Upper lobe of left lung (tissue), 6 donors: ENCODE results near the gene EHMT1. TPM values are rescaled to one million over a fixed set of nuclear protein-coding genes. Genes with fewer than 3 reads are reported as not detected.

Experiments
- ATAC-seq, 2 donors: fragments of 200-7000 bp; cut with Tn5 transposase; one replicate each; pipeline ENCODE4 v1.9.1; 2022; ENCODE audit warnings: mild to moderate bottlenecking in 2 of 2, moderate library complexity in 2 of 2; ENCODE audit not compliant: low FRiP score in 2 of 2
- DNase-seq, 2 donors: peaks; one replicate each; pipeline ENCODE4 v3.0.0-alpha.2; 2019 to 2020
- H3K27ac ChIP-seq, 4 donors: fragments of 200-600 bp; sonication (generic); one replicate each; pipeline ENCODE4 v1.5.1; 2016 to 2019
- H3K27me3 ChIP-seq, 4 donors: fragments of 200-600 bp; sonication (generic); one replicate each; pipeline ENCODE4 v1.5.1; 2017 to 2019
- H3K36me3 ChIP-seq, 4 donors: fragments of 200-600 bp; sonication (generic); one replicate each; pipeline ENCODE4 v1.5.1; 2016 to 2019
- H3K4me1 ChIP-seq, 4 donors: fragments of 200-600 bp; sonication (generic); one replicate each; pipeline ENCODE4 v1.5.1; 2018 to 2019
- H3K4me3 ChIP-seq, 4 donors: fragments of 200-600 bp; sonication (generic); one replicate each; pipeline ENCODE4 v1.5.1; 2017 to 2019; ENCODE audit warnings: mild to moderate bottlenecking in 2 of 4, moderate library complexity in 1 of 4
- H3K9me3 ChIP-seq, 4 donors: fragments of 200-600 bp; sonication (generic); one replicate each; pipeline ENCODE4 v1.5.1; 2018 to 2019
- CTCF ChIP-seq, 6 experiments: fragments of 450-650 bp in 4 of 6; fragments of 200-600 bp in 2 of 6; sonication (generic) in 2 of 6; IDR thresholded peaks; one replicate each; pipeline ENCODE4 v1.5.1; 2016 to 2019; ENCODE audit warnings: antibody characterized with exemption in 6 of 6
- EP300 ChIP-seq, 4 donors: sonication (generic); formaldehyde crosslinking; IDR thresholded peaks; one replicate each; pipeline ENCODE4 v1.5.1; 2017; ENCODE audit warnings: antibody characterized with exemption in 4 of 4, control low read depth in 2 of 4
- POLR2A ChIP-seq, 4 donors: fragments of 450-650 bp; IDR thresholded peaks; one replicate each; pipeline ENCODE4 v1.5.1; 2016 to 2017; ENCODE audit warnings: antibody characterized with exemption in 4 of 4, mild to moderate bottlenecking in 2 of 4
- POLR2AphosphoS5 ChIP-seq, 2 donors: sonication (generic); formaldehyde crosslinking; IDR thresholded peaks; one replicate each; pipeline ENCODE4 v1.5.1; 2017; ENCODE audit warnings: antibody characterized with exemption in 2 of 2
- WGBS, 2 donors: methylation state at CpG; one replicate each; pipeline ENCODE4 v1.1.5; 2017 to 2018; 5-methylcytosine and 5-hydroxymethylcytosine counted together
- total RNA-seq, 6 donors: library from RNA; depleted of rRNA in 4 of 6; stranded (reverse); fragments of >200 nt in 4 of 6; gene quantifications; one replicate each; pipeline versions ENCODE4 v1.1.0 to v1.2.1, GENCODE V29; 2016 to 2021
- donor health status: DM: no; HTN: no; CAD: no; lungs with moderate emphysema.
- donor health status: DM: no; HTN: yes; CAD: no; lungs with severe emphysema.

The EHMT1 gene
- total RNA-seq, 6 donors from 2014 or later, result 68.0 to 183 (median 83.6) TPM

- no peak for TF ChIP-seq EP300 (IDR thresholded peaks at IDR 0.05)
- TF ChIP-seq POLR2A (IDR thresholded peaks at IDR 0.05), result no peak
- no peak for TF ChIP-seq POLR2AphosphoS5 (IDR thresholded peaks at IDR 0.05)
- TF ChIP-seq CTCF (IDR thresholded peaks at IDR 0.05), result no peak
- Histone ChIP-seq H3K4me3 (no peak overlapping the region), H3K36me3 (peaks cover 2 to 49% (median 37%) of the 10 kb centered on the region in 4 donors), H3K4me1 (peaks cover 4 to 18% (median 9%) of the 10 kb centered on the region in 4 donors), H3K9me3 (no peaks in the 10 kb centered on the region), H3K27me3 (no peaks in the 10 kb centered on the region), H3K27ac (no peak overlapping the region)
- no peak for ATAC-seq
- no peak for DNase-seq
These were observed 108.9 kb downstream of the EHMT1 start for GRCh38 chr9:137727716-137728115.

GRCh38 chr9:137728444-137729311, 109.9 kb downstream of the EHMT1 start:
- Histone ChIP-seq H3K4me3 (no peak overlapping the region), H3K27me3 (no peaks in the 10 kb centered on the region), H3K36me3 (peaks cover 2 to 59% (median 42%) of the 10 kb centered on the region in 4 donors), H3K9me3 (peaks cover 0 to 4% (median 0%) of the 10 kb centered on the region in 4 donors), H3K27ac (no peak overlapping the region), H3K4me1 (peaks cover 1 to 14% (median 6%) of the 10 kb centered on the region in 4 donors)
- DNase-seq (no peak), ATAC-seq (no peak)
- no peak for TF ChIP-seq POLR2AphosphoS5 (IDR thresholded peaks at IDR 0.05)
- no peak for TF ChIP-seq EP300 (IDR thresholded peaks at IDR 0.05)
- TF ChIP-seq CTCF (IDR thresholded peaks at IDR 0.05), result no peak
- TF ChIP-seq POLR2A (IDR thresholded peaks at IDR 0.05), result no peak
- 96 to 97% methylated on average over 10 to 20 of the region's 20 CpGs for WGBS, 2 donors

GRCh38 chr9:137731216-137731946, 112.6 kb downstream of the EHMT1 start:
- H3K27me3 ChIP-seq, result no peaks in the 10 kb centered on the region
- no peak overlapping the region for H3K4me3 ChIP-seq
- no peak overlapping the region for H3K27ac ChIP-seq
- H3K9me3 ChIP-seq, result peaks cover 0 to 4% (median 0%) of the 10 kb centered on the region in 4 donors
- no peak for TF ChIP-seq EP300 (IDR thresholded peaks at IDR 0.05)
- TF ChIP-seq POLR2AphosphoS5 (IDR thresholded peaks at IDR 0.05), result no peak
- TF ChIP-seq CTCF (IDR thresholded peaks at IDR 0.05), result no peak
- no peak for TF ChIP-seq POLR2A (IDR thresholded peaks at IDR 0.05)
- H3K36me3 ChIP-seq, result peaks cover 2 to 62% (median 40%) of the 10 kb centered on the region in 4 donors
- no peaks in the 10 kb centered on the region for H3K4me1 ChIP-seq
- DNase-seq, result no peak
- ATAC-seq, result no peak
- WGBS, 2 donors, result 96 to 99% methylated on average over 16 to 18 of the region's 18 CpGs

- Histone ChIP-seq H3K27me3 (no peaks in the 10 kb centered on the region), H3K36me3 (peaks cover 0 to 56% (median 39%) of the 10 kb centered on the region in 4 donors), H3K4me1 (no peaks in the 10 kb centered on the region), H3K4me3 (no peak overlapping the region), H3K9me3 (peaks cover 0 to 4% (median 0%) of the 10 kb centered on the region in 4 donors), H3K27ac (no peak overlapping the region)
- TF ChIP-seq POLR2A (IDR thresholded peaks at IDR 0.05), result no peak
- no peak for TF ChIP-seq EP300 (IDR thresholded peaks at IDR 0.05)
- no peak for TF ChIP-seq POLR2AphosphoS5 (IDR thresholded peaks at IDR 0.05)
- no peak for TF ChIP-seq CTCF (IDR thresholded peaks at IDR 0.05)
- DNase-seq (no peak), ATAC-seq (no peak)
- WGBS, 2 donors, result 95 to 96% methylated on average over 23 to 24 of the region's 24 CpGs
These were observed 113.4 kb downstream of the EHMT1 start for GRCh38 chr9:137731947-137732813.
